Measurements from ENCODE around the gene MAPK8IP2. TPM values are rescaled to one million over a fixed set of nuclear protein-coding genes. Genes with fewer than 3 reads are reported as not detected.

Gene MAPK8IP2
- total and polyA plus RNA-seq, 2 of the 13 experiments (the other 11 are each of a cell fraction or from before 2014, with no cell fraction given), result 1.3 to 2.6 TPM

GRCh38 chr22:50597097-50597496 lies 3.5 kb upstream of the MAPK8IP2 start:
- Histone ChIP-seq H3K4me3 (replicated peaks in 1 of 3; ENCODE audit: insufficient read depth in 1 of 3, low read depth in 2 of 3, low read length in 3 of 3) (no peak overlapping the region), H3K4me2 (ENCODE audit: low read depth, low read length) (no peak overlapping the region), H3K4me1 (ENCODE audit: insufficient read depth, low read length) (peaks cover 15% of the 10 kb centered on the region), H3K9ac (ENCODE audit: insufficient read depth, low read depth, low read length) (no peak overlapping the region), H3K27ac (ENCODE audit: extremely low read length, insufficient read depth, low read length) (no peak overlapping the region), H4K20me1 (ENCODE audit: insufficient read depth, low read length) (no peaks in the 10 kb centered on the region; the same call in 1 of the 2 replicates), H2AFZ (ENCODE audit: low read length) (no peak overlapping the region), H3K79me2 (ENCODE audit: insufficient read depth, low read length) (no peaks in the 10 kb centered on the region), H3K36me3 (replicated peaks in 1 of 2; ENCODE audit: control insufficient read depth in 1 of 2, insufficient read depth in 2 of 2, low read length in 2 of 2) (no peaks in the 10 kb centered on the region), H3K27me3 (ENCODE audit: control insufficient read depth in 1 of 2, insufficient read depth in 2 of 2, low read length in 2 of 2) (peaks cover 0 to 2% of the 10 kb centered on the region in 2 experiments; a peak in 2 of 5 replicates), H3K9me3 (ENCODE audit: low read length) (no peaks in the 10 kb centered on the region)
- ChIA-PET CTCF (ENCODE audit: low intra/inter-chr PET ratio, low total read pairs) (no interaction called here), POLR2A (no interaction called here)
- no peak for ATAC-seq
- in situ Hi-C loops (cut with HindIII; ENCODE audit: extremely low pct_ligation_motif_present, low pct_unique_long_range_greater_than_20kb) (no loop called here), intact Hi-C loops (cut with micrococcal nuclease; ENCODE audit: unreplicated experiment) (no loop called here)
- no TSS peak for BruUV-seq (replicated peaks)
- TF ChIP-seq CTCF (CRISPR knock-in tag; IDR thresholded peaks at IDR 0.05) (no peak), SP140L (CRISPR knock-in tag; IDR thresholded peaks at IDR 0.05; ENCODE audit: borderline replicate concordance) (no peak), ZNF3 (CRISPR knock-in tag; IDR thresholded peaks at IDR 0.05) (no peak)
- no peak for DNase-seq (ENCODE audit: low spot score)
- FAIRE-seq, result no peak
- WGBS (ENCODE audit: low lambda C conversion rate), result 28% methylated on average over 5 of the region's 5 CpGs

- Histone ChIP-seq H3K27ac (ENCODE audit: extremely low read length, insufficient read depth, low read length) (no peak overlapping the region), H3K79me2 (ENCODE audit: insufficient read depth, low read length) (no peaks in the 10 kb centered on the region), H4K20me1 (ENCODE audit: insufficient read depth, low read length) (no peaks in the 10 kb centered on the region; the same call in 1 of the 2 replicates), H3K4me3 (replicated peaks in 1 of 3; ENCODE audit: insufficient read depth in 1 of 3, low read depth in 2 of 3, low read length in 3 of 3) (peak overlapping the region in 2 of 3 experiments; percentile 27 to 70; a peak in 3 of 6 replicates), H3K36me3 (replicated peaks in 1 of 2; ENCODE audit: control insufficient read depth in 1 of 2, insufficient read depth in 2 of 2, low read length in 2 of 2) (no peaks in the 10 kb centered on the region), H3K4me2 (ENCODE audit: low read depth, low read length) (peak overlapping the region; percentile 75), H3K4me1 (ENCODE audit: insufficient read depth, low read length) (peaks cover 15% of the 10 kb centered on the region), H3K9me3 (ENCODE audit: low read length) (no peaks in the 10 kb centered on the region), H3K27me3 (ENCODE audit: control insufficient read depth in 1 of 2, insufficient read depth in 2 of 2, low read length in 2 of 2) (peaks cover 0 to 2% of the 10 kb centered on the region in 2 experiments; a peak in 2 of 5 replicates), H3K9ac (ENCODE audit: insufficient read depth, low read depth, low read length) (no peak overlapping the region), H2AFZ (ENCODE audit: low read length) (no peak overlapping the region)
- ATAC-seq, result peak; percentile 77
- BruUV-seq (replicated peaks), result no TSS peak
- intact Hi-C loops (cut with micrococcal nuclease; ENCODE audit: unreplicated experiment) (no loop called here), in situ Hi-C loops (cut with HindIII; ENCODE audit: extremely low pct_ligation_motif_present, low pct_unique_long_range_greater_than_20kb) (no loop called here)
- FAIRE-seq, result no peak
- CTCF ChIA-PET (ENCODE audit: low intra/inter-chr PET ratio, low total read pairs), result no interaction called here
- POLR2A ChIA-PET, result no interaction called here
- DNase-seq (ENCODE audit: low spot score), result peak; percentile 9
- WGBS (ENCODE audit: low lambda C conversion rate), result 40% methylated on average over 21 of the region's 52 CpGs
- TF ChIP-seq HNRNPK (IDR thresholded peaks at IDR 0.05; ENCODE audit: low read depth, low read length, poor library complexity, severe bottlenecking), result no peak
- TF ChIP-seq HIC2 (CRISPR knock-in tag; IDR thresholded peaks at IDR 0.05; ENCODE audit: low read depth), result peak; percentile 72; the same call in 1 of the 2 replicates
- TF ChIP-seq EHMT2 (IDR thresholded peaks at IDR 0.05; ENCODE audit: borderline replicate concordance, low read depth, low read length), result peak; percentile 96
- TF ChIP-seq KMT2B (CRISPR knock-in tag; IDR thresholded peaks at IDR 0.05), result peak; percentile 92
- TF ChIP-seq RAD51 (IDR thresholded peaks at IDR 0.05; ENCODE audit: borderline replicate concordance), result no peak
- peak; percentile 98 for TF ChIP-seq ZNF879 (CRISPR knock-in tag; IDR thresholded peaks at IDR 0.05)
- TF ChIP-seq CCAR2 (optimal IDR thresholded peaks at IDR 0.05; ENCODE audit: low read depth, low read length), result no peak
Measured at GRCh38 chr22:50599816-50600455, 657 bp upstream of the MAPK8IP2 start.
